GM19455 (cell line): ENCODE measurements around the gene METTL21C.

Experiments used
- ATAC-seq: cut with Tn5 transposase; IDR thresholded peaks from one replicate; pipeline ENCODE4 v1.9.1; 2021; ENCODE audit not compliant: unreplicated experiment

The METTL21C gene

GRCh38 chr13:102694937-102695336 lies at the start of gene METTL21C:
METTL21C (minus strand) TSS chr13:102695044; CDS start chr13:102694498, 546 bp downstream.
- no peak for ATAC-seq

DNA sequence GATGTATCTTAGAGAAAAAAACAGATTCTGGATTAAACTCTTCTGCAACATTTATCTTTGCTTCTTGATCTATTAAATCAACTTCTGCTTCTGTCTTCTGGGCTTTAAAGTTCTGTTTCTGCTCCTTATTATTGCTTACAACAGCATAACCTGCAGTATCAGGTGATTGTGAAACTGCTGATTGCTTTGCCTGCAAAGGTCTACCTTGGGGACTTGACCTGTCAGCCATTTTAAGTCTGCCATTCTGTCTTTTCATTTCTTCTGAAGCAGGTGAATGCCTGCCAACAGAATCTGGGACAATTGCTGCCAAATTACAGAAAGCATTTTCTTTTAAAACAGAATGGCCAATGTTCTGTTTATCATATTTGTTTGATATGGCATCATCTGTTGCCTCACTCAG lies 47.7 kb upstream of the METTL21C start:
- no peak for ATAC-seq

- ATAC-seq: no peak
Observed at GRCh38 chr13:102742101-102742500, 47.3 kb upstream of the METTL21C start.

DNA sequence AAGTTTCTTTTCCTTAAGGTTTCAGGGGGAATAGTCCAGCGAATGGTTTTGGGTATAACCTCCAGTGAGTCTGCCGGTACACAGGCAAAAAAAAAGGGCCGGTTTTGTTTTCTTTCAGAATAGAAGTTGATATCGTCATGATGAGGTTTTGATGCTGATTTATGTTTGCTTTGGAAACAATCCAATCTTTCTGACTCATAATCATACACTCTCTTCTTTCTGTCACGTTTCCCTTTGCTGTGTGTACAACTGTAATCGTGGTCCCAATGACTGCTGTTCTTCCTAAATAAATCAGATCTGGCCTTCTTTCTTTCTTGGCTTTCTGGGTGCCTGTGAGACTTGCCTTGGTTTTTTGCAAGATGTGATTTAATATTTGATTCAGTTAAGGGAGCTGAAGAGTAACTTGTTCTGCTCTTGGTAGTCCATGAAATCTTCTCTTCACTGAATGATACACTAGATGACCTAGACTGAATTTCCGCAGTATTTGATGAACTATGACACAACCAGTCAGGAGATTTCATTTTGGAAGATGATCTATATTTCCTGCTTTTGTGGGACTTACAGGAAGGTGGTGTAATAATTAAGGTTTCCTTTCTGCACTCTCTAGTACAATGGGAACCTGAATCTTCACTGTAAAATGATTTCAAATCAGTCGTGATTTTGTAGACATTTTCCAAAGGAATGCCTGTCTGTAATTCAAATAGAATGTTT lies 34.9 kb upstream of the METTL21C start:
- no peak for ATAC-seq

DNA sequence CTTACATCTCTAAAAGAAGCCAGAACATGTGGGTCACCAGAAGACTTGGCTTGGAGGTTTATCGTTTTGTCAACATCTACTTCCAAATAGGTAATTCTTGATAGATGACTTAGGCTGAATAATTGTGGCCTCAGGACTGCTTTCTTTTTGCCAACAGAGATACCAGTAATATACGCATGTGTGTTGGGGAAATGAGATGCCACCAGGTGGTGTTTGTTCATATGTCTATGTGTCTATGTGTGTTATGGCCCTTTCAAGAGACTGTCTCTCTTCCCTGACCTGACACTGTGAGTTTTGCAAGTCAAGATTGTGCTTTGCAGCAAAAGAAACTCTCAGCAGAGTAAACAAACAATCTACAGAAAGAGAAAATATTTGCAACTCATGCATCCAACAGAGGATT lies 31.6 kb upstream of the METTL21C start:
- ATAC-seq: no peak

DNA sequence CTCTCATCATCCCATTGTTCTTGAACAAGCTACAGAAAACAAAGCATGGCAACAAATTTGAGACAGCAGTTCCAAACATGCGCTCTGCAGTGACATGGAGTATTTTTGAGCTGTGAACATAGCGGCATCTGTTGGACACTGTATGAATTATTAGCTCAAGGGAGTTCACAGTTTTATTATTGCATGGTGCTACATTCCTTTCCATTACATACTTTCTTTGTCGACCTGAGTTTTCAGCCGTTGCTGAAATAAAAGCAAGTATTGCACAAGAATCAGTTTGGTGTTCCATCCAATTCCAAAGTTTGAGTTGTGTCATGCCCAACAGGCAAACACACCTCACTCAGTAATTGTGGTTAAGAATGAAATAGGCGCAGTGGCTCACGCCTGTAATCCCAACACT lies 30.1 kb upstream of the METTL21C start:
- no peak for ATAC-seq

- ATAC-seq: no peak
Observed at GRCh38 chr13:102721800-102722231, 27.0 kb upstream of the METTL21C start.

DNA sequence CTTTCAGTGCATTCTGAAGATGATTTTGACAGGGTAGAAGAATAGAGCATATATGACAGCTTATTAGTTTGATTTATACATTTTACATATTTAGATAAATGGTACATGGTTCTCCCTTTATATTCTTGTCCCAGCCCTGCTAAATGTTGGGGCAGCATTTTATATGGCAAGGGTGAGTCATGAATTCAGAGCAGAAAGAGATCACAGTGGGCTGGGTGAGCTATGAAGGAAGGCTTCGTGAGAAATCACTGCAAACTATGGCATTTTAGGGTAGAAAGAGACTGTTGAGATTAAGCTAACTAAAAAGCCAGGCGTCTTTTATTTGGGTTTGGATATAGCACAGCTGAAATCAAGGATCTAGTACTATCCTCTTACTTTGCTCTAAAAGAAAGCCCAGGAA lies 23.9 kb upstream of the METTL21C start:
- no peak for ATAC-seq

- ATAC-seq: no peak
Observed at GRCh38 chr13:102715447-102715846, 20.6 kb upstream of the METTL21C start.

- no peak for ATAC-seq
Observed at GRCh38 chr13:102710261-102710679, 15.4 kb upstream of the METTL21C start.

DNA sequence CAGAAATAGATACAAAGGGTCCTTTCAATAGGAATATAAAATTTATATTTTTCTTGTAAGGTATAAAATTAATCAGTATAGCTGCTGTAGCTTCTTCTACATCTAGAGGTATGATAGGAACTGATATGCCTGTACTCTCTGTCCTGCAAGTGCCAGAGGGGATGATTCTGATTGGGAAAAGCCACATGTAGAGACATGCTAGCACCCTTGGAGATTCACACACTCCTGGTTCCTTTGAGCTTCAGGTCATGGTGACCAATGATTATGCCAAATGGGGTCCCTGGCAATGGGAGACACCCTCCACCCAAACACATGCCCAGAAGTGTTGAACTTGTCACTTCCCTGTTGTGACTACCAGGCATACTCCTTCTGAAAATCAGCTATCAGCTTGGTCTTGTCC lies 14.7 kb upstream of the METTL21C start:
- ATAC-seq: no peak

- no peak for ATAC-seq
Observed at GRCh38 chr13:102708991-102709390, 14.1 kb upstream of the METTL21C start.

GRCh38 chr13:102708211-102708610 lies 13.4 kb upstream of the METTL21C start:
- no peak for ATAC-seq

GRCh38 chr13:102707467-102707866 lies 12.6 kb upstream of the METTL21C start:
- no peak for ATAC-seq

- no peak for ATAC-seq
Observed at GRCh38 chr13:102704238-102705058, 9.6 kb upstream of the METTL21C start.

DNA sequence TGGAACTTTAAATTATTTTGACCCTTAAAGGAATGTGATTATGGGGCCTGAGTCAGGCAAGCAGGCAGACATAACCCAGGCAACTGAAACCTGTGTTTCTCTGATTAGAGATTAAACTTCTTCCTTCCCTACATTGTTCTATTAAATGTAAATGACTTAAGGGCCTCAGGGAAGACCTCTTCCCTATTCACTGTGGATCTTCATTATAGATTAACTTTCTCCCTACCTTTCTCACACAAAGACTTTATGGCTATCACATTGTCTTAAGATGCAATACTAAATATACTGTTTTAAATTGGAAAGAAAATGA lies 8.8 kb upstream of the METTL21C start:
- ATAC-seq: no peak

DNA sequence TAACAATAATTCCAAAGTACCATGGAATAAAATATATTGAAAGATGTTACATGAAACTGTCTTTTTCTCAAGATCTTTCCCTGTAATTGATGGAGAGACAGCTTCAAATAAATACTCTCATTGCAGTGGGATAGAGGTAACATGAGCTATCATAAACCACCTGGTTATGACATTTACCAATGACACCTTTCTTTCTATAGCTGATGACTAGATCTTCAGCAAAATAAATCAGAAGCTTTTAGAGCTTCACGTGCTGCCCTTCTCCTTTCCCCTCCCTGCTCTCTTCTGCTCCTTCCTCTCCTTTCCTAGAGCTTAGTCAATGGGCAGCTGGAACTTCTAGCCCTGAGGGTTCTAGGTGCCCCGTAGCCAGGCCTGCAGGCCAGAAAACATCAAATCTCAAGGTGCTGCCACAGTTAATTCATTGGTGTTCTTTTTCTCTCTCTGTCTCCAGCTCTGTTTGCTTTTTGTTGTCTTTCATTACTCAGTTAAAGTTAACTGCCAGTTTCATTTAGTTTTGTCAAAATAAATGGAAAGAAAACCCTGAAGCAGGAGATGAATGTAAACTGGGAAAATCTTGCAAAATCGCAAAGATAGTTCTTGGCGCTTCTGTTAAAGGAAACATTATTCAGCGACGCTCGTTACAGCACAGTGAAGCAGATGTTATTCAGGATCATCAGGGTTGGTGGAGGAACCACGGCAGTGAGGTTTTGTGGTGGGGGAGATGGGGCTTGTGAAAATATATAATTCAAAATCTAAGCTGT lies 8.3 kb upstream of the METTL21C start:
- no peak for ATAC-seq

DNA sequence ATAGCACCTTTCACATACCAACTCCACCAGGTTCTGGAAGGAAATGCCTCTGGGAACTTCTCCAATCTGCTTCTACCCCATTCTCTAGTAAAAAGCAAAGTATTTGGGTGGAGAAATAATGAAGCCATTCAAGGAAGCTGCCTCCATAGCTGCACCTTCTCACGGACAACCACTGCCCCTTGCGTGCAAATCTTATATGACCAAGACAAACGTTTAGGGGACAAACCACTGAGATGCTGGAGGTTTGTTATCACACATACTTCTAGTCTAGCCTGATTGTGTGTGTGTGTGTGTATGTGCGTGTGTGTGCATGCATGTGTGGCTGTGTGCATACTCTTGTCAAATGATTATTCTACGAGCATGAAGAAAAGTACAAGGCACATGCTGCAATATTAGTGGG lies 6.5 kb upstream of the METTL21C start:
- ATAC-seq: no peak

GRCh38 chr13:102700088-102701031 lies 5.5 kb upstream of the METTL21C start:
- ATAC-seq: no peak

GRCh38 chr13:102699504-102699903 lies 4.7 kb upstream of the METTL21C start:
- ATAC-seq: no peak

- ATAC-seq: no peak
Observed at GRCh38 chr13:102698649-102698980, 3.8 kb upstream of the METTL21C start.
